Prostate gland (tissue), 2 donors: ENCODE data around the gene PRAMEF12. TPM values are rescaled to one million over a fixed set of nuclear protein-coding genes. Genes with fewer than 3 reads are reported as not detected.

ENCODE experiments used
- DNase-seq: peaks from one replicate; pipeline ENCODE4 v3.0.0-alpha.2; 2019; ENCODE audit warnings: low spot score
- H3K27ac ChIP-seq, 2 donors: fragments of 200-600 bp; sonication (generic); 2 replicates each; pipeline ENCODE4 v1.5.1; 2017 to 2019
- H3K27me3 ChIP-seq: fragments of 200-600 bp; sonication (generic); replicated peaks from 2 replicates; pipeline ENCODE4 v1.5.1; 2019; ENCODE audit not compliant: insufficient read depth
- H3K36me3 ChIP-seq, 2 donors: fragments of 200-600 bp; sonication (generic); 1 replicate in 1 of 2; 2 replicates in 1 of 2; pipeline versions ENCODE4 v1.5.1 to v1.8.1; 2017 to 2019
- H3K4me1 ChIP-seq: fragments of 200-600 bp; sonication (generic); replicated peaks from 2 replicates; pipeline ENCODE4 v1.5.1; 2019
- H3K4me3 ChIP-seq, 2 donors: fragments of 200-600 bp; sonication (generic); 2 replicates each; pipeline ENCODE4 v1.5.1; 2017 to 2019
- H3K9me3 ChIP-seq: fragments of 200-600 bp; sonication (generic); 2 replicates; pipeline ENCODE4 v1.5.1; 2017
- POLR2A ChIP-seq: fragments of 450-650 bp; IDR thresholded peaks from one replicate; pipeline ENCODE4 v1.6.1; 2016; ENCODE audit warnings: antibody characterized with exemption, mild to moderate bottlenecking
- POLR2AphosphoS5 ChIP-seq: sonication (generic); formaldehyde crosslinking; IDR thresholded peaks from one replicate; pipeline ENCODE4 v1.6.1; 2017; ENCODE audit warnings: antibody characterized with exemption
- WGBS: methylation state at CpG from one replicate; pipeline ENCODE4 v1.1.5; 2018; 5-methylcytosine and 5-hydroxymethylcytosine counted together
- intact Hi-C: fragments of 100-400 bp; cut with DNase I; formaldehyde crosslinking; loops from one replicate; pipeline ENCODE4 v1.14.2; 2022
- total RNA-seq, 2 donors: library from RNA; depleted of rRNA; stranded (reverse); fragments of >200 nt; gene quantifications; one replicate each; pipeline ENCODE4 v1.1.0, GENCODE V29; 2016
- TF ChIP-seq, protein P1 (sequence below), 4 experiments: fragments of 200-600 bp in 2 of 4; fragments of 450-650 bp in 2 of 4; sonication (generic) in 2 of 4; IDR thresholded peaks; 1 replicate in 3 of 4; 2 replicates in 1 of 4; pipeline ENCODE4 v1.5.1; 2016 to 2019; ENCODE audit warnings: antibody characterized with exemption in 4 of 4, mild to moderate bottlenecking in 2 of 4, moderate library complexity in 2 of 4

Gene PRAMEF12
- total RNA-seq, 2 donors from 2014 or later = not detected

DNA sequence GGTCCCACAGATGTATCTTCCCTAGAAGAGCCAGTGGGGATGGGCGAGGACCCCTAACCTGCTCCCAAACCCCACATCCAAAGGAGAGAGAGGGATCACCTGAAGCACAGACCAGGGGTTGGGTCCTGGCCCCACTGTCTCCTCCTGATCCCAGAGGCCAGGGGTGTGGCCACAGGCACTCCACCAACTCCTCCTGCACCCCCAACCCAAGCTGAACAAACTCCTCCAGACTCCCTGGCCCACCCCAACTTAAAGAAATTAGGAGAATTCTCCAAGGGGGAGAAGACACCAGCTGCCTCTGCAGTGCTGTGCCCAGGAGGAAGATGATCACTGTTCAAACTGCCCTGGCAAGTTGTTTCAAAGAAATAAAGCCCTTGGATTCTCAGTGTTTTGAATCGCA lies 4.5 kb upstream of the PRAMEF12 start:
- H3K4me3 ChIP-seq = no peak overlapping the region
- H3K9me3 ChIP-seq = no peaks in the 10 kb centered on the region
- TF ChIP-seq, protein P1, sequence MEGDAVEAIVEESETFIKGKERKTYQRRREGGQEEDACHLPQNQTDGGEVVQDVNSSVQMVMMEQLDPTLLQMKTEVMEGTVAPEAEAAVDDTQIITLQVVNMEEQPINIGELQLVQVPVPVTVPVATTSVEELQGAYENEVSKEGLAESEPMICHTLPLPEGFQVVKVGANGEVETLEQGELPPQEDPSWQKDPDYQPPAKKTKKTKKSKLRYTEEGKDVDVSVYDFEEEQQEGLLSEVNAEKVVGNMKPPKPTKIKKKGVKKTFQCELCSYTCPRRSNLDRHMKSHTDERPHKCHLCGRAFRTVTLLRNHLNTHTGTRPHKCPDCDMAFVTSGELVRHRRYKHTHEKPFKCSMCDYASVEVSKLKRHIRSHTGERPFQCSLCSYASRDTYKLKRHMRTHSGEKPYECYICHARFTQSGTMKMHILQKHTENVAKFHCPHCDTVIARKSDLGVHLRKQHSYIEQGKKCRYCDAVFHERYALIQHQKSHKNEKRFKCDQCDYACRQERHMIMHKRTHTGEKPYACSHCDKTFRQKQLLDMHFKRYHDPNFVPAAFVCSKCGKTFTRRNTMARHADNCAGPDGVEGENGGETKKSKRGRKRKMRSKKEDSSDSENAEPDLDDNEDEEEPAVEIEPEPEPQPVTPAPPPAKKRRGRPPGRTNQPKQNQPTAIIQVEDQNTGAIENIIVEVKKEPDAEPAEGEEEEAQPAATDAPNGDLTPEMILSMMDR (IDR thresholded peaks at IDR 0.05) = no peak
- TF ChIP-seq POLR2A = no peak
- TF ChIP-seq POLR2AphosphoS5 = no peak
- no peaks in the 10 kb centered on the region for H3K4me1 ChIP-seq
- 79% methylated on average over 2 of the region's 2 CpGs for WGBS
- H3K36me3 ChIP-seq = no peaks in the 10 kb centered on the region
- DNase-seq = no peak
- no peak overlapping the region for H3K27ac ChIP-seq
- intact Hi-C loops = no loop called here
- peaks cover 6% of the 10 kb centered on the region for H3K27me3 ChIP-seq

DNA sequence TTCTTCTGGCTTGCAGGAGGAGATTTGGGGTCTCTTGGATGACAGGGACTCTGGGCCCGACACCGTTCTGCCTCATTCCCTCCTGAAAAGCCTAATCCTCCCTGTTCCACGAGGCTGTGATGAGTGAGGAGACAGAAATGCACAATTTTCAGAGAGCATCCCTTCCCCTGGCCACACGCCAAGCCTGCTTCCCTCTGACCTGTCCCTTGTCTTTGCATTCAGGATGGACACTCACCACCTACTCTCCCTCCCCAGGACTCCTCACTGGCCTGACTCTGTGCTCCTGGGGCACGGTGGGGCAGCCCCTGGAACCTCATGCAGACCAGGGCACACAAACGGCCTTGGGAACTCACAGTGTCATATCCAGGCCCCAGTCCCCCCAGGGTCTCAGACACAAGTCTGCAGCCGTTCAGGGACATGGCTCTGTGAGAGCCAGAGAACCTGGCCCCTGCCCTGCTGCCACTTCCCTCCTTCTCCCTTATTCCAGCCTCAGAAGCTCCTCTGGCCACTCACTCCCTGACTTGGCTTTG lies 3.5 kb upstream of the PRAMEF12 start:
- Histone ChIP-seq H3K27me3 (peaks cover 6% of the 10 kb centered on the region), H3K27ac (no peak overlapping the region), H3K9me3 (no peaks in the 10 kb centered on the region), H3K4me1 (no peaks in the 10 kb centered on the region), H3K4me3 (no peak overlapping the region), H3K36me3 (no peaks in the 10 kb centered on the region)
- intact Hi-C loops = no loop called here
- no peak for DNase-seq
- TF ChIP-seq, protein P1 (IDR thresholded peaks at IDR 0.05) = no peak
- no peak for TF ChIP-seq POLR2AphosphoS5
- TF ChIP-seq POLR2A = no peak
- WGBS = 68% methylated on average over 7 of the region's 7 CpGs

DNA sequence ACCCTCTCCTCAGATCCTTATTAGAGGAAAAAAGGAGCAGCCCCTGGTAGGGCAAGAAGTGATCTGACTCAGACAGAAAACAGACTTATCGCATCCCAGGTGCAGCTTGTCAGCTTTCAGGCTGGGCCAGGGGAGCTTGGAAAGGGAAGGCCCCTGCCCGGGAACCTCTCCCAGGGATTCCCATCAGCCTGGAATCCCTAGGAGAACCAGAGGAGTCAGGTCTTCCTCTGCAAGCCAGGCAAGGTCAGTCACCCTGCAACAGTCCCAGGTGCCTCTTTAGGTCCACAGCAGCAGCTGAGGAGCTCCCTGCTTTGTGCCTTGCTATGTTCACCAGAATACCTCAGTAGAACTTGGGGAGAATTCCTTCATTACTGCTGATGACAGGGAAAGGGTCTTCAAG lies 2.9 kb upstream of the PRAMEF12 start:
- whole genome bisulfite sequencing = 71% methylated on average over 2 of the region's 2 CpGs
- H3K9me3 ChIP-seq = no peaks in the 10 kb centered on the region
- intact Hi-C loops = no loop called here
- TF ChIP-seq POLR2A = no peak
- peaks cover 6% of the 10 kb centered on the region for H3K27me3 ChIP-seq
- DNase-seq = no peak
- no peak overlapping the region for H3K4me3 ChIP-seq
- H3K4me1 ChIP-seq = no peaks in the 10 kb centered on the region
- no peak overlapping the region for H3K27ac ChIP-seq
- no peaks in the 10 kb centered on the region for H3K36me3 ChIP-seq

DNA sequence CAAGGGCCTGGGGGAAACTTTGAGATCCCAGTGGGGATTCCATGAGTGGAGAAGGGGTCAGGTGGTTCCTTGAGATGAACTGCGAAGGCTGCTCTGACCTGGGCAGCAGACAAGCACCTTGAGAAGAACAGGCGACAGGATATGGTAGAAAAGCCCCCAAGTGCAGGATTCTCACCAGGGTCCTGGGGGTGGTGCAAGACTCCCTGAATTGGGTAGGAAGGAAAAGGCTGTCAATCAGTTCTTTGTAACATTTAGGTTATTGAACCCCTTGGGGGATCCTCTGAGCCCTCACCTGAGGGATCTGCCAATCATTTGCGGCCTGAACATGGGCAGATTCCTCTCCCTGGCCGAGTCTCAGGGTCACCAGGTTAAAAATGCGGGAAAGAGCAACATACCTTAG lies 2.4 kb upstream of the PRAMEF12 start:
- no peaks in the 10 kb centered on the region for H3K9me3 ChIP-seq
- no peaks in the 10 kb centered on the region for H3K36me3 ChIP-seq
- no peak overlapping the region for H3K4me3 ChIP-seq
- TF ChIP-seq POLR2A = no peak
- no peak for TF ChIP-seq POLR2AphosphoS5
- TF ChIP-seq, protein P1 (IDR thresholded peaks at IDR 0.05) = no peak
- H3K4me1 ChIP-seq = no peaks in the 10 kb centered on the region
- DNase-seq = no peak
- intact Hi-C loops = no loop called here
- H3K27me3 ChIP-seq = peaks cover 6% of the 10 kb centered on the region
- 87% methylated on average over 5 of the region's 5 CpGs for WGBS
- H3K27ac ChIP-seq = no peak overlapping the region

DNA sequence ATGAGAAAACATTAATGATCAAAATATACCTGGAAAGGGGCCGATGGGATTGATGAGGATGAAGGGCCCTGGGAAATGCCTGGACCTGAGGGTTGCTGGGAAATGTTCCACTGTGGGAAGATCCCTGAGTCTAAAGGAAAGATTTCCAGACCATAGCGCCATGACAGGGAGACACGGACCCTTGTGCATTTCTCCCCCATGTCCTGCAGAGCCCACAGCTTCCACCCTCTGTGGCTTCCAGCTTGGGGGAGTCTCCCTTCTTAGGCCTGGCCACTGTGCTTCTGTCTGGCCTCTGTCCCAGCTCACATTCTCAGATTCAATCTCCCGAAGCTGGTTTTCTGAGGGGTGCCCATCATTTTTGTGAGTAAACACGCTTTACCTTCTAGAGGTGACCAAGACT lies 1.0 kb upstream of the PRAMEF12 start:
- no peaks in the 10 kb centered on the region for H3K36me3 ChIP-seq
- H3K27me3 ChIP-seq = peaks cover 3% of the 10 kb centered on the region
- WGBS = 92% methylated on average over 5 of the region's 5 CpGs

More for the DNA sequence above, 1.0 kb upstream of the PRAMEF12 start:
- Histone ChIP-seq H3K9me3 (no peaks in the 10 kb centered on the region), H3K4me1 (no peaks in the 10 kb centered on the region), H3K4me3 (no peak overlapping the region), H3K27ac (no peak overlapping the region)
- no peak for DNase-seq
- intact Hi-C loops = no loop called here
- TF ChIP-seq, protein P1 (IDR thresholded peaks at IDR 0.05) = no peak
- no peak for TF ChIP-seq POLR2AphosphoS5
- no peak for TF ChIP-seq POLR2A
